ENCODE measurements around the gene DBN1. TPM values are rescaled to one million over a fixed set of nuclear protein-coding genes. Genes with fewer than 3 reads are reported as not detected.

The DBN1 gene
- total and polyA plus RNA-seq, 2 of the 8 experiments (the other 6 are each of a cell fraction or from before 2014, with no cell fraction given): 168 to 333 TPM

GRCh38 chr5:177439518-177440053, 33.8 kb downstream of the DBN1 start:
- no peak overlapping the region for H3K9ac ChIP-seq (replicated peaks in 1 of 4; ENCODE audit: extremely low read depth in 1 of 4, low read depth in 3 of 4, low read length in 3 of 4)
- ChIA-PET CTCF (ENCODE audit: partially characterized antibody) (interaction anchor here (0.6 to 23.6 kb wide), 8 partner anchors 9 to 687 kb away, joined by 3 to 430 read pairs (median 76); partner anchors contain the start of genes F12, PFN3 and SLC34A1), POLR2A (ENCODE audit: partially characterized antibody) (interaction anchor here (0.9 to 67.5 kb wide), 5 partner anchors 16 to 58 kb away, joined by 3 to 3349 read pairs (median 143); partner anchors contain the start of genes DBN1, DOK3, GRK6 and PDLIM7)
- DNase-seq (ENCODE audit: low read depth in 1 of 2, low spot score in 2 of 2) (no peak), FAIRE-seq (no peak)
- no peak overlapping the region for H4K5ac ChIP-seq (ENCODE audit: insufficient read length, low read depth, low read length)
- H3K23me2 ChIP-seq (ENCODE audit: low read depth, low read length): no peaks in the 10 kb centered on the region
- H2BK12ac ChIP-seq (ENCODE audit: low read depth, low read length): 0 out of 2 replicates have a peak overlapping the region, but pooled peaks have one; percentile 7
- no peak overlapping the region for H4K91ac ChIP-seq (replicated peaks; ENCODE audit: insufficient read length, low read length)
- no peak overlapping the region for H2AFZ ChIP-seq (ENCODE audit: low read length)
- no peak overlapping the region for H2BK120ac ChIP-seq (replicated peaks; ENCODE audit: low read depth, low read length)
- H4K8ac ChIP-seq (ENCODE audit: extremely low read depth, insufficient read depth, low read length): no peak overlapping the region
- WGBS, 2 experiments (ENCODE audit: extremely low coverage in 1 of 2, insufficient coverage in 1 of 2, insufficient read length in 1 of 2, insufficient replicate concordance in 2 of 2, low coverage in 1 of 2, low lambda C conversion rate in 2 of 2, missing lambda C conversion rate in 1 of 2): 96% methylated on average over 4 of the region's 4 CpGs; no CpG with 5 or more reads in 1 of the 2 experiments
- no peak overlapping the region for H3K4me3 ChIP-seq (ENCODE audit: extremely low read depth in 1 of 4, insufficient read depth in 2 of 4, low read depth in 3 of 4, low read length in 4 of 4)
- H3K36me3 ChIP-seq (ENCODE audit: control insufficient read depth in 2 of 4, insufficient read depth in 4 of 4, low read length in 3 of 4): peaks cover 2 to 20% (median 11%) of the 10 kb centered on the region in 4 experiments; a peak in 6 of 8 replicates
- no peak overlapping the region for H2BK15ac ChIP-seq (ENCODE audit: low read length)
- H3K18ac ChIP-seq (ENCODE audit: extremely low read depth, low read length): no peak overlapping the region
- H3K4me2 ChIP-seq (ENCODE audit: insufficient read depth in 1 of 2, low read depth in 2 of 2, low read length in 2 of 2): no peak overlapping the region
- H4K20me1 ChIP-seq (replicated peaks in 1 of 2; ENCODE audit: control insufficient read depth in 1 of 2, insufficient read depth in 2 of 2, low read length in 2 of 2): peaks cover 0 to 7% of the 10 kb centered on the region in 2 experiments
- H2BK20ac ChIP-seq (ENCODE audit: low read length): peak overlapping the region; percentile 57; the same call in 1 of the 2 replicates
- H3K56ac ChIP-seq (replicated peaks; ENCODE audit: insufficient read length, low read depth, low read length): no peak overlapping the region
- no peaks in the 10 kb centered on the region for H3K79me2 ChIP-seq (ENCODE audit: control insufficient read depth in 1 of 2, insufficient read depth in 2 of 2, low read length in 2 of 2)
- peaks cover 0 to 11% (median 3%) of the 10 kb centered on the region in 4 experiments; a peak in 3 of 7 replicates for H3K4me1 ChIP-seq (replicated peaks in 1 of 4; ENCODE audit: control insufficient read depth in 3 of 4, insufficient read depth in 4 of 4, low read length in 3 of 4)
- no peak overlapping the region for H3K27ac ChIP-seq (ENCODE audit: low read depth, low read length)
- no peak overlapping the region for H2BK5ac ChIP-seq (ENCODE audit: low read depth, low read length)
- H3K14ac ChIP-seq (ENCODE audit: insufficient read length): no peak overlapping the region
- peaks cover 0 to 2% (median 0%) of the 10 kb centered on the region in 4 experiments; a peak in 2 of 7 replicates for H3K27me3 ChIP-seq (replicated peaks in 1 of 4; ENCODE audit: control insufficient read depth in 3 of 4, extremely low read depth in 1 of 4, insufficient read depth in 3 of 4, low read length in 3 of 4)
- H3K23ac ChIP-seq (ENCODE audit: insufficient read length): no peak overlapping the region
- H3K9me3 ChIP-seq (ENCODE audit: insufficient read depth in 2 of 2, low read depth in 1 of 2, low read length in 1 of 2): no peaks in the 10 kb centered on the region
- no peak overlapping the region for H3K4ac ChIP-seq (replicated peaks; ENCODE audit: insufficient read length, low read depth, low read length)
- H2AK5ac ChIP-seq (ENCODE audit: low read depth, low read length): no peak overlapping the region
- no peaks in the 10 kb centered on the region for H3K79me1 ChIP-seq (ENCODE audit: low read depth, low read length)
- TF ChIP-seq HDAC6 (IDR thresholded peaks at IDR 0.05; ENCODE audit: low read depth, low read length) (no peak), ATF2 (IDR thresholded peaks at IDR 0.05; ENCODE audit: low read length) (no peak), SIN3A (conservative IDR thresholded peaks at IDR 0.05 in 1 of 2, IDR thresholded peaks at IDR 0.05 in 1 of 2; ENCODE audit: low read depth in 1 of 2, low read length in 2 of 2) (no peak), KDM5A (IDR thresholded peaks at IDR 0.05; ENCODE audit: low read length) (no peak), JUND (IDR thresholded peaks at IDR 0.05; ENCODE audit: low read length) (no peak), EGR1 (IDR thresholded peaks at IDR 0.05; ENCODE audit: borderline replicate concordance, low read depth, low read length) (no peak), SUZ12 (IDR thresholded peaks at IDR 0.05; ENCODE audit: low read length) (no peak), SIRT6 (IDR thresholded peaks at IDR 0.05; ENCODE audit: low read length) (no peak), TBP (IDR thresholded peaks at IDR 0.05; ENCODE audit: low read depth, low read length) (no peak), RAD21 (IDR thresholded peaks at IDR 0.05 in 1 of 2, conservative IDR thresholded peaks at IDR 0.05 in 1 of 2; ENCODE audit: low read depth in 2 of 2, low read length in 2 of 2) (no peak), CREB1 (IDR thresholded peaks at IDR 0.05) (no peak)
